PFSK-1 (cell line): Measurements from ENCODE around the gene MAN1A2.

ENCODE experiments used
- FOXP2 ChIP-seq: optimal IDR thresholded peaks from 2 replicates; pipeline ENCODE3; 2011; ENCODE audit warnings: borderline replicate concordance, control low read depth, inconsistent platforms; ENCODE audit not compliant: insufficient read depth; ENCODE audit errors: extremely low read length, extremely low read depth
- POLR2AphosphoS5 ChIP-seq: IDR thresholded peaks from 2 replicates; pipeline ENCODE4 v1.6.1; 2012; ENCODE audit warnings: low read depth, mild to moderate bottlenecking, control low read depth, low read length, moderate library complexity
- SIN3A ChIP-seq: IDR thresholded peaks from 2 replicates; pipeline ENCODE4 v1.6.1; 2012; ENCODE audit warnings: mild to moderate bottlenecking, low read length, moderate library complexity, borderline replicate concordance; ENCODE audit not compliant: insufficient read depth
- TAF1 ChIP-seq: IDR thresholded peaks from 2 replicates; pipeline ENCODE4 v1.6.1; 2012; ENCODE audit warnings: low read length, control low read depth, borderline replicate concordance; ENCODE audit not compliant: insufficient read depth
- TF ChIP-seq, protein P1 (sequence below), 2 experiments: IDR thresholded peaks; 2 replicates each; pipeline versions ENCODE4 v1.6.1 to v1.8.0; 2011 to 2012; ENCODE audit warnings: low read depth in 2 of 2, low read length in 2 of 2, control low read depth in 1 of 2, inconsistent platforms in 1 of 2, mild to moderate bottlenecking in 1 of 2, moderate library complexity in 1 of 2; ENCODE audit not compliant: insufficient read depth in 1 of 2

GRCh38 chr1:117372863-117373412, 5.7 kb downstream of the MAN1A2 start:
- no peak for TF ChIP-seq TAF1
- no peak for TF ChIP-seq POLR2AphosphoS5
- TF ChIP-seq, protein P1, sequence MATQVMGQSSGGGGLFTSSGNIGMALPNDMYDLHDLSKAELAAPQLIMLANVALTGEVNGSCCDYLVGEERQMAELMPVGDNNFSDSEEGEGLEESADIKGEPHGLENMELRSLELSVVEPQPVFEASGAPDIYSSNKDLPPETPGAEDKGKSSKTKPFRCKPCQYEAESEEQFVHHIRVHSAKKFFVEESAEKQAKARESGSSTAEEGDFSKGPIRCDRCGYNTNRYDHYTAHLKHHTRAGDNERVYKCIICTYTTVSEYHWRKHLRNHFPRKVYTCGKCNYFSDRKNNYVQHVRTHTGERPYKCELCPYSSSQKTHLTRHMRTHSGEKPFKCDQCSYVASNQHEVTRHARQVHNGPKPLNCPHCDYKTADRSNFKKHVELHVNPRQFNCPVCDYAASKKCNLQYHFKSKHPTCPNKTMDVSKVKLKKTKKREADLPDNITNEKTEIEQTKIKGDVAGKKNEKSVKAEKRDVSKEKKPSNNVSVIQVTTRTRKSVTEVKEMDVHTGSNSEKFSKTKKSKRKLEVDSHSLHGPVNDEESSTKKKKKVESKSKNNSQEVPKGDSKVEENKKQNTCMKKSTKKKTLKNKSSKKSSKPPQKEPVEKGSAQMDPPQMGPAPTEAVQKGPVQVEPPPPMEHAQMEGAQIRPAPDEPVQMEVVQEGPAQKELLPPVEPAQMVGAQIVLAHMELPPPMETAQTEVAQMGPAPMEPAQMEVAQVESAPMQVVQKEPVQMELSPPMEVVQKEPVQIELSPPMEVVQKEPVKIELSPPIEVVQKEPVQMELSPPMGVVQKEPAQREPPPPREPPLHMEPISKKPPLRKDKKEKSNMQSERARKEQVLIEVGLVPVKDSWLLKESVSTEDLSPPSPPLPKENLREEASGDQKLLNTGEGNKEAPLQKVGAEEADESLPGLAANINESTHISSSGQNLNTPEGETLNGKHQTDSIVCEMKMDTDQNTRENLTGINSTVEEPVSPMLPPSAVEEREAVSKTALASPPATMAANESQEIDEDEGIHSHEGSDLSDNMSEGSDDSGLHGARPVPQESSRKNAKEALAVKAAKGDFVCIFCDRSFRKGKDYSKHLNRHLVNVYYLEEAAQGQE (IDR thresholded peaks at IDR 0.05; ENCODE audit: insufficient read depth in 1 of 2, low read depth in 2 of 2, low read length in 2 of 2): 0 out of 4 replicates have a peak, but pooled peaks of 1 of the 2 experiments have one; percentile 33
- TF ChIP-seq FOXP2: no peak
- no peak for TF ChIP-seq SIN3A
